Activated CD4-positive, alpha-beta T cell treated with anti-CD3 and anti-CD28 coated beads, Interleukin-2, amount 50 U/mL, for 16 hours (primary cell): ENCODE results near the gene KIFAP3.
A peak's percentile ranks its signal among the peaks of the same experiment; 100 is the strongest.
"Not testable (repeated sequence)": the region's sequence is repeated elsewhere in the genome, so short reads cannot be mapped to it uniquely, and the experiment has no call there.

Experiments used
- DNase-seq: peaks from one replicate; pipeline ENCODE4 v3.0.0-alpha.2; 2020

The KIFAP3 gene

GRCh38 chr1:170074250-170075157 is at the start of gene KIFAP3:
Gene KIFAP3, minus strand, starts transcription at chr1:170074695. Its CDS starts 228 bp downstream, at chr1:170074467.
- peak; percentile 98 for DNase-seq

- DNase-seq: no peak
These were observed 47.9 kb upstream of the KIFAP3 start for GRCh38 chr1:170122366-170122765.

GRCh38 chr1:170114906-170115305 is 40.4 kb upstream of the KIFAP3 start:
- DNase-seq: no peak

- not testable (repeated sequence) for DNase-seq
These were observed 38.6 kb upstream of the KIFAP3 start for GRCh38 chr1:170113140-170113539.

- no peak for DNase-seq
These were observed 23.0 kb upstream of the KIFAP3 start for GRCh38 chr1:170097449-170097948.

GRCh38 chr1:170096806-170097340 is 22.4 kb upstream of the KIFAP3 start:
- no peak for DNase-seq

GRCh38 chr1:170095976-170096748 is 21.7 kb upstream of the KIFAP3 start:
- no peak for DNase-seq

- not testable (repeated sequence) for DNase-seq
These were observed 20.5 kb upstream of the KIFAP3 start for GRCh38 chr1:170094697-170095616.

- DNase-seq: no peak
These were observed 12.0 kb upstream of the KIFAP3 start for GRCh38 chr1:170086399-170087032.

- DNase-seq: no peak
These were observed 10.6 kb upstream of the KIFAP3 start for GRCh38 chr1:170085091-170085490.

- no peak for DNase-seq
These were observed 4.2 kb upstream of the KIFAP3 start for GRCh38 chr1:170078610-170079189.

- DNase-seq: peak; percentile 26
These were observed 3.4 kb upstream of the KIFAP3 start for GRCh38 chr1:170077926-170078325.

- not testable (repeated sequence) for DNase-seq
These were observed 2.5 kb upstream of the KIFAP3 start for GRCh38 chr1:170076952-170077351.

GRCh38 chr1:170076199-170076598 is 1.7 kb upstream of the KIFAP3 start:
- DNase-seq: no peak

GRCh38 chr1:170075186-170075585 is 691 bp upstream of the KIFAP3 start:
- no peak for DNase-seq

- DNase-seq: no peak
These were observed 624 bp downstream of the KIFAP3 start for GRCh38 chr1:170073893-170074249.

- DNase-seq: no peak
These were observed 3.1 kb downstream of the KIFAP3 start for GRCh38 chr1:170071378-170071777.

GRCh38 chr1:170068923-170069322 is 5.6 kb downstream of the KIFAP3 start:
- peak; percentile 50 for DNase-seq

GRCh38 chr1:170067253-170067819 is 7.2 kb downstream of the KIFAP3 start:
- DNase-seq: no peak

GRCh38 chr1:170064821-170065220 is 9.7 kb downstream of the KIFAP3 start:
- no peak for DNase-seq
